ENCODE results near the gene CASP2.

Gene CASP2

DNA sequence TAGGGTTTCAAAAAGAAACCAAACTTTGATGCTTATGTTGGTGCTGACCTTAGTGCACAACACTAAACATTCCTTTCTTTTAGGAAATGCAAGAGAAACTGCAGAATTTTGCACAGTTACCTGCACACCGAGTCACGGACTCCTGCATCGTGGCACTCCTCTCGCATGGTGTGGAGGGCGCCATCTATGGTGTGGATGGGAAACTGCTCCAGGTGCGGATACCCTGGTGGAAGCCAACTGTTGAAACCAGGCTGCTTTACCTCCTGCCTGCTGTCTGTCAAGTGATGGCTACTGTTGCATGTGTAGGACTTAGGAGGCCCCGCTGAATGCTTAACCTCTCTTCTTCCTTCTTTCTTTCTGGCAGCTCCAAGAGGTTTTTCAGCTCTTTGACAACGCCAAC is 11.7 kb downstream of the CASP2 start:
- no peak overlapping the region for H2AFZ ChIP-seq (ENCODE audit: low read depth, low read length)
- peaks cover 82% of the 10 kb centered on the region for H3K36me3 ChIP-seq (replicated peaks; ENCODE audit: low read depth, low read length)
- H3K4me1 ChIP-seq (ENCODE audit: low read length), result no peaks in the 10 kb centered on the region
- no peak overlapping the region for H3K4me2 ChIP-seq (ENCODE audit: low read length)
- no peak overlapping the region for H3K9ac ChIP-seq (ENCODE audit: low read length)
- TF ChIP-seq, protein P1, sequence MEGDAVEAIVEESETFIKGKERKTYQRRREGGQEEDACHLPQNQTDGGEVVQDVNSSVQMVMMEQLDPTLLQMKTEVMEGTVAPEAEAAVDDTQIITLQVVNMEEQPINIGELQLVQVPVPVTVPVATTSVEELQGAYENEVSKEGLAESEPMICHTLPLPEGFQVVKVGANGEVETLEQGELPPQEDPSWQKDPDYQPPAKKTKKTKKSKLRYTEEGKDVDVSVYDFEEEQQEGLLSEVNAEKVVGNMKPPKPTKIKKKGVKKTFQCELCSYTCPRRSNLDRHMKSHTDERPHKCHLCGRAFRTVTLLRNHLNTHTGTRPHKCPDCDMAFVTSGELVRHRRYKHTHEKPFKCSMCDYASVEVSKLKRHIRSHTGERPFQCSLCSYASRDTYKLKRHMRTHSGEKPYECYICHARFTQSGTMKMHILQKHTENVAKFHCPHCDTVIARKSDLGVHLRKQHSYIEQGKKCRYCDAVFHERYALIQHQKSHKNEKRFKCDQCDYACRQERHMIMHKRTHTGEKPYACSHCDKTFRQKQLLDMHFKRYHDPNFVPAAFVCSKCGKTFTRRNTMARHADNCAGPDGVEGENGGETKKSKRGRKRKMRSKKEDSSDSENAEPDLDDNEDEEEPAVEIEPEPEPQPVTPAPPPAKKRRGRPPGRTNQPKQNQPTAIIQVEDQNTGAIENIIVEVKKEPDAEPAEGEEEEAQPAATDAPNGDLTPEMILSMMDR (IDR thresholded peaks at IDR 0.05; ENCODE audit: low read depth, low read length), result peak; percentile 58
- TF ChIP-seq EZH2phosphoT487 (IDR thresholded peaks at IDR 0.05; ENCODE audit: low read depth), result no peak
- 0 out of 2 replicates have a peak, but pooled peaks cover 3% of the 10 kb centered on the region for H3K79me2 ChIP-seq (ENCODE audit: low read length)
- no peaks in the 10 kb centered on the region for H3K27me3 ChIP-seq (ENCODE audit: low read depth, low read length)
- no peak overlapping the region for H3K27ac ChIP-seq (ENCODE audit: low read length)
- H3K4me3 ChIP-seq (ENCODE audit: low read length), result no peak overlapping the region
- H3K9me3 ChIP-seq (ENCODE audit: insufficient read depth, low read length), result no peaks in the 10 kb centered on the region
- no peaks in the 10 kb centered on the region for H4K20me1 ChIP-seq (ENCODE audit: insufficient read depth, low read length)

DNA sequence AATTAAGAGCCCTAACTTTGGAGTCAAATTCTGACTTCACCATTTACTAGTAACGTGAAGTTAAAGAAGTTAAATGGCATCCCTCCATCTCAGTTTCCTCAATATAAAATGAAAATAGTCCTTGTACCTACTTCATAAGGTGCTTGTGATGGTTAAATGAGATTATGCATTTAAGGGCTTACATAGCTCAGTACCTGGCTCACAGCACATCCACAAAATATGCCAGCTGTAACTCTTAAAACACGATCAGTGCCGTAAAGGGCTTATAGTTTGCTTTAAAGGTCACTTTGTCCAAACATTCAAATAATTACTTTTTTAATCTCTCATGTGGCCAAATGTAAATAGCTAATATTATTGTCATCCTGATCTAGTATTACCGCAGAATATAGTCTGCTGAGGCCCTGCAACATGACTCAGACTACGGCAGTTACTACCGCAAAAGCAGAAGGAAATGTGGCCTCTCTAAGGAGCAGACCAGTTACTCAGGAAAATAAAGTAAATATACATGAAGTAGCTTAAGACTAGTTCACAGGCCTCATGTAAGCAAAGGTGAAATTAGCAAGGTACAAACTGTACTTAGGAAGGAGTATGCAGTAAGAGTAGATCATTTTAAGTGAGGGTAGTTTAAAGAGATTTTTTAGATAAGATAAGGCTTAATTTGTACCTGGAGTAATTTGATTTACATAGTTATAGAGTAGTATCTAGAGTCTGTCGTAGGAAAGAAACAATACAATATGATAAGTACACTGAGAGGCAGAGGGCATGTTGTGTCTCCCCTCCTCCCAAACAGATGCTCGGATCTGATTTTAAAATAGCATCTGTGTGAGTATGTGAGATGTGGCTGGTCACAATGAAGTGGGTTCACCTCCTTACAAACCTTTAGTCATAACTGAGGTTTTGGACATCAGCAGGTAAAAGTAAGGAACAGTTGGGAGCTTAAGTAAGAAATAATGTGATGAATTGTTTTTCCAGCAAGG is 13.1 kb downstream of the CASP2 start:
- Histone ChIP-seq H3K27ac (ENCODE audit: low read length) (no peak overlapping the region), H4K20me1 (ENCODE audit: insufficient read depth, low read length) (no peaks in the 10 kb centered on the region), H3K9me3 (ENCODE audit: insufficient read depth, low read length) (no peaks in the 10 kb centered on the region), H3K4me1 (ENCODE audit: low read length) (peaks cover 7% of the 10 kb centered on the region), H3K9ac (ENCODE audit: low read length) (no peak overlapping the region), H3K4me2 (ENCODE audit: low read length) (no peak overlapping the region), H3K27me3 (ENCODE audit: low read depth, low read length) (no peaks in the 10 kb centered on the region), H3K79me2 (ENCODE audit: low read length) (no peaks in the 10 kb centered on the region), H3K36me3 (replicated peaks; ENCODE audit: low read depth, low read length) (peaks cover 81% of the 10 kb centered on the region), H3K4me3 (ENCODE audit: low read length) (no peak overlapping the region), H2AFZ (ENCODE audit: low read depth, low read length) (no peak overlapping the region)
- TF ChIP-seq EZH2phosphoT487 (IDR thresholded peaks at IDR 0.05; ENCODE audit: low read depth), result no peak
- TF ChIP-seq, protein P1 (IDR thresholded peaks at IDR 0.05; ENCODE audit: low read depth, low read length), result no peak

DNA sequence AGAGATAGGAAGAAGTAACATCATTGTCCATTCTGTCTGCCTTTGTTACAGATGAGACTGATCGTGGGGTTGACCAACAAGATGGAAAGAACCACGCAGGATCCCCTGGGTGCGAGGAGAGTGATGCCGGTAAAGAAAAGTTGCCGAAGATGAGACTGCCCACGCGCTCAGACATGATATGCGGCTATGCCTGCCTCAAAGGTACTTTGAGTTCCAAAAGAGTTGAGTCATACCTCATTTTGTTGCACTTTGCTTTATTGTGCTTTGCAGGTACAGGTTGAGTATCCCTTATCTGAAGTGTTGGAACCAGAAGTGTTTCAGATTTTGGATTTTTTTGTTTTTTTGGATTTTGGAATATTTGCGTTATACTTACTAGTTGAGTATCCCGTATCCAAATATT is 15.6 kb downstream of the CASP2 start:
- Histone ChIP-seq H3K9me3 (ENCODE audit: insufficient read depth, low read length) (no peaks in the 10 kb centered on the region), H2AFZ (ENCODE audit: low read depth, low read length) (no peak overlapping the region), H3K79me2 (ENCODE audit: low read length) (no peaks in the 10 kb centered on the region), H3K4me3 (ENCODE audit: low read length) (no peak overlapping the region), H3K27ac (ENCODE audit: low read length) (no peak overlapping the region), H3K9ac (ENCODE audit: low read length) (no peak overlapping the region), H3K27me3 (ENCODE audit: low read depth, low read length) (no peaks in the 10 kb centered on the region), H4K20me1 (ENCODE audit: insufficient read depth, low read length) (peaks cover 5% of the 10 kb centered on the region; the same call in 1 of the 2 replicates), H3K4me2 (ENCODE audit: low read length) (no peak overlapping the region), H3K4me1 (ENCODE audit: low read length) (peaks cover 7% of the 10 kb centered on the region), H3K36me3 (replicated peaks; ENCODE audit: low read depth, low read length) (peaks cover 80% of the 10 kb centered on the region)
- TF ChIP-seq, protein P1 (IDR thresholded peaks at IDR 0.05; ENCODE audit: low read depth, low read length), result no peak
- TF ChIP-seq EZH2phosphoT487 (IDR thresholded peaks at IDR 0.05; ENCODE audit: low read depth), result no peak

DNA sequence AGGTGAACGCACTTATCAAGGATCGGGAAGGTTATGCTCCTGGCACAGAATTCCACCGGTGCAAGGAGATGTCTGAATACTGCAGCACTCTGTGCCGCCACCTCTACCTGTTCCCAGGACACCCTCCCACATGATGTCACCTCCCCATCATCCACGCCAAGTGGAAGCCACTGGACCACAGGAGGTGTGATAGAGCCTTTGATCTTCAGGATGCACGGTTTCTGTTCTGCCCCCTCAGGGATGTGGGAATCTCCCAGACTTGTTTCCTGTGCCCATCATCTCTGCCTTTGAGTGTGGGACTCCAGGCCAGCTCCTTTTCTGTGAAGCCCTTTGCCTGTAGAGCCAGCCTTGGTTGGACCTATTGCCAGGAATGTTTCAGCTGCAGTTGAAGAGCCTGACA is 16.8 kb downstream of the CASP2 start:
- Histone ChIP-seq H3K4me1 (ENCODE audit: low read length) (peaks cover 7% of the 10 kb centered on the region), H3K27me3 (ENCODE audit: low read depth, low read length) (no peaks in the 10 kb centered on the region), H3K9me3 (ENCODE audit: insufficient read depth, low read length) (no peaks in the 10 kb centered on the region), H4K20me1 (ENCODE audit: insufficient read depth, low read length) (peaks cover 5% of the 10 kb centered on the region; the same call in 1 of the 2 replicates), H3K4me2 (ENCODE audit: low read length) (no peak overlapping the region), H3K36me3 (replicated peaks; ENCODE audit: low read depth, low read length) (peaks cover 81% of the 10 kb centered on the region), H3K9ac (ENCODE audit: low read length) (no peak overlapping the region), H3K4me3 (ENCODE audit: low read length) (no peak overlapping the region), H2AFZ (ENCODE audit: low read depth, low read length) (no peak overlapping the region), H3K27ac (ENCODE audit: low read length) (no peak overlapping the region), H3K79me2 (ENCODE audit: low read length) (no peaks in the 10 kb centered on the region)
- TF ChIP-seq, protein P1 (IDR thresholded peaks at IDR 0.05; ENCODE audit: low read depth, low read length), result no peak
- no peak for TF ChIP-seq EZH2phosphoT487 (IDR thresholded peaks at IDR 0.05; ENCODE audit: low read depth)
